SH-SY5Y (cell line): Measurements from ENCODE around the gene TINAGL1.

Experiments
- GATA2 ChIP-seq: IDR thresholded peaks from 2 replicates; pipeline ENCODE4 v1.6.1; 2011; ENCODE audit warnings: mild to moderate bottlenecking, low read depth, low read length
- GATA3 ChIP-seq: IDR thresholded peaks from 2 replicates; pipeline ENCODE4 v1.6.1; 2011; ENCODE audit warnings: low read depth, mild to moderate bottlenecking, low read length, moderate library complexity

- TF ChIP-seq GATA2 = no peak
- no peak for TF ChIP-seq GATA3
Observed at GRCh38 chr1:31576201-31576669, at the start of gene TINAGL1.
